RWPE1 (cell line): ENCODE data around the gene PLEKHA7.

Experiments used
- CTCF ChIA-PET: fragments of 350-600 bp; sonication (Branson Sonifier 250); formaldehyde crosslinking; extraction: SDS; loops from one replicate; lab custom pipeline; 2021; lab: Yijun Ruan, JAX
- POLR2A ChIA-PET: fragments of 400-600 bp; formaldehyde crosslinking; extraction: SDS; loops from one replicate; lab custom pipeline; 2020; ENCODE audit warnings: antibody characterized with exemption; ENCODE audit not compliant: low non-redundant PET; lab: Yijun Ruan, JAX
- DNase-seq: peaks from one replicate; pipeline ENCODE4 v3.0.0; 2012; ENCODE audit warnings: low spot score
- H3K27ac ChIP-seq: fragments of 450-650 bp; 2 replicates; pipeline ENCODE4 v1.5.1; 2017
- TF ChIP-seq, protein P1 (sequence below): fragments of 450-650 bp; conservative IDR thresholded peaks from 2 replicates; pipeline ENCODE4 v1.5.1; 2017; ENCODE audit warnings: low read depth, mild to moderate bottlenecking

Gene PLEKHA7

DNA sequence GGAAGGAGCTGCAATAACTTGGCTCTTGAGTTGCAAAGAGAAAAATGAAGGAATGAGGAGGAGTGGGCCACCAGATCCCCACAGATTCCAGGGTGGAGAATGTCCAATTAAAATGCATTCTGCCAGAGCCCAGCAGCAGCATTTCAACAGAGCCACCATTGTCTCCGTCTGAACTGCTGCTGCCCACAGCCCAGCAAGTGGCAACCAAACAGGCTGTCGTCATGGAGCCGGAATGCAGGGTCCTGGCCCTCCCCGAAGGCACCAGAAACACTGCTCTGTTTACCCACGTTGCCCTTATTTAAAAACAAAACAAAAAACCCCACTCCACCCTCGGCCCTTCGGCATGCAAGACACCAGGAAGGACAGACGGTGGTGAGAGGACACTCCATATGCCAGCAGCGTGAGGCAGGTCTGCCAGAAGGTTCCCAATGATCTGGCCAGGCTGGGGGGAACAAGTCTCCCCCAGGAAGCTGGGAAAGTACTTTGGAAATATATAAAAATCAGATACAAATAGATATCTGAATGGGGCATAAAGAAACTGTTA is 32.5 kb downstream of the PLEKHA7 start:
- TF ChIP-seq, protein P1, sequence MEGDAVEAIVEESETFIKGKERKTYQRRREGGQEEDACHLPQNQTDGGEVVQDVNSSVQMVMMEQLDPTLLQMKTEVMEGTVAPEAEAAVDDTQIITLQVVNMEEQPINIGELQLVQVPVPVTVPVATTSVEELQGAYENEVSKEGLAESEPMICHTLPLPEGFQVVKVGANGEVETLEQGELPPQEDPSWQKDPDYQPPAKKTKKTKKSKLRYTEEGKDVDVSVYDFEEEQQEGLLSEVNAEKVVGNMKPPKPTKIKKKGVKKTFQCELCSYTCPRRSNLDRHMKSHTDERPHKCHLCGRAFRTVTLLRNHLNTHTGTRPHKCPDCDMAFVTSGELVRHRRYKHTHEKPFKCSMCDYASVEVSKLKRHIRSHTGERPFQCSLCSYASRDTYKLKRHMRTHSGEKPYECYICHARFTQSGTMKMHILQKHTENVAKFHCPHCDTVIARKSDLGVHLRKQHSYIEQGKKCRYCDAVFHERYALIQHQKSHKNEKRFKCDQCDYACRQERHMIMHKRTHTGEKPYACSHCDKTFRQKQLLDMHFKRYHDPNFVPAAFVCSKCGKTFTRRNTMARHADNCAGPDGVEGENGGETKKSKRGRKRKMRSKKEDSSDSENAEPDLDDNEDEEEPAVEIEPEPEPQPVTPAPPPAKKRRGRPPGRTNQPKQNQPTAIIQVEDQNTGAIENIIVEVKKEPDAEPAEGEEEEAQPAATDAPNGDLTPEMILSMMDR: no peak
- no peak overlapping the region for H3K27ac ChIP-seq
- ChIA-PET CTCF (no interaction called here), POLR2A (no interaction called here)
- no peak for DNase-seq

DNA sequence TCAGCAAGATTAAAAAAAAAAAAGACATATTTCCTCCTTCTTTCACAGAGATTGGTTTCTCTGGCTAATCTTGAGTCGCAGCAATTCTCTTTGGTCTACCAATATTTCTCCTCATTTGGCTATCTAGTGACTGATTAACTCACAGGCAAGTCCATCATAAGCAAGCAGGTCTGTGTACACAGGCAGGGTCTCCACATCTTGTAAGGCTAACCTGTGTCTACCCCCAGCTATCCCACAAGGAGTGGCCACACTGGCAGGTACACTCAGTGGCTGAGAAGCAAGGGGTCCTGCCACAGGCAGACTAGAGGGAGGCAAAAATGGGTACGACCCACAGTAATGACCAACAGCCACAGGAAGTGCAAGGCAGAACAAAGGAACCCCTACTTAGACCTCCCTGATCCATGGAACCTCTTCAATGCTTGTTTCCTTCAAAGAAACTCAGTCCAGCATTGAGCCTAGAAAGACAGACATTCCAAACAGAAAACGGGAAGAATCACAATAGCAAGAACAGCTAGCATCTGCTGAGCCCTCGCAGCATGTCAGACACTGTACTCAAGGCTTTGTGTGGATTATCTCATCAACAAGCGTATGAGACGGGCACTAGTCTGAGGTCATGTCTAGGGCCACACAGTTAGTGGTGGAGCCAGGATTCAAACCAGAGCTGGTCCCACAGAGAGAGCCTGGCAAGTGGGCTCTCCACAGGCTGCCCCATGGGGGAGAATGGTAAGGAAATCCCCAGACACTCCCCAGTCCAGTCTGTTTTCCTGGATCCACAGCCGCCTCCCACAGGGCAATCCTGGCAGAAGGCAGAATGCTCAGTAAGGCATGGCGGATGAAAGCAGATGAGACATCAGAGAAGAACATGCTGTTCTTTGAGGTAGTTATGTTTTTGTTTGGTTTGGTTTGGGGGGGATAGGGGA is 34.3 kb downstream of the PLEKHA7 start:
- H3K27ac ChIP-seq: no peak overlapping the region
- ChIA-PET CTCF (no interaction called here), POLR2A (interaction anchor here (0.8 kb wide), 1 partner anchor 228 kb away, joined by 4 read pairs; the partner anchor contains the start of gene PIK3C2A)
- TF ChIP-seq, protein P1: no peak
- DNase-seq: no peak

DNA sequence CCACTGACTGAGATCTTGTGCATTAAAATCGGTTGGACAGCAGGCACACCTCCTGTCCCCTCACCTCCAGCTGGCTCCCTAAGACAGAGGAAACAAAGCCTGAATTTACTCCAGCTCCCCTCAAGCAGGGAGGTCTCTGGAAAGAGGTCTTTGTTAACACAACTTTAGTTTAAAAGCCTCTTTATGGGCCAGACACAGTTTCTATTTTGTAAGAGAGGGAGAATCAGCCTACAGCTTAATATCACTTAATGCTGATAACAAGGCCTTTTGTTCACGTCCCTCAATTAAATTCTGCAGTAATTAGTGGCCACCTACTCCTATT is 36.3 kb downstream of the PLEKHA7 start:
- CTCF ChIA-PET: no interaction called here
- DNase-seq: no peak

DNA sequence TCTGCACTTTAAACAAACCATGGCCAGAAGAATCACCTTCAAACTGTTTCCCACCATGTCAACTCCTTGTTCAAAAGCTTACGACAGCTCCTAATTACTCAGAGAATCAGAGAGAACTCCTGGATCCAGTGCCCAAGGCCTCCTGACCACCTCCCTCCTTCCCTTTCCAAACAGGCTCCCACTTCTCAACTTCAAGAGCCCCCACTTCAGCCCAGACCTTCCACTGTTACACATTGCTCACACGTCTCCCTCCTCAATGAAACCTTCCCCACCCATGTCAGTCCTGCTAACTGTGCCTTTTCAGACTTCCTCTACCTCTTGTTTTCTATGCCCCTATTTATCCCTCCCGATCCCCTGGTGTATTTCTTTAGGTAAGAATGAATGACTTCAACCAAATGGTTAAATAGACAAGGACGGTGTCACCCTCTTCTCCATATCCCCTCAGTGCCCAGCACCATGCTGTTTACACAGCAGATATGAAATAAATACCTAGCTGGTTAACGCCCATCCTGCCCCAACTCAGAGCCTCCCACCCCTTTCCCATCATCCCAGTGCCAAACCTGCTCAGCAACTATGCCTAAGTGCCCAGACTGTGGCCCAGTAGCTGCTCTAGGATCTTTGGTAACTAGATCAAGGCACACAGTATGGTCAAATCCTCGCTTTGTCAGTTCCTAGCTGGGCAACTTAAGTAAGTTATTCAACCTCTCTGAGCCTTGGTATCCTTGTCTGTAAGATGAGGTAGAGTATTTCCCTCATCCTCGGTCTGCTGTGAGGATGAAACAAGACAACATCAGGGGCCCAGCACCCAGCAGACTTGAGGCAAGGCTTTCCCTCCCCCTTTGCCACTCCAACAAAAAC is 36.8 kb downstream of the PLEKHA7 start:
- TF ChIP-seq, protein P1: no peak
- ChIA-PET CTCF (no interaction called here), POLR2A (no interaction called here)
- no peak overlapping the region for H3K27ac ChIP-seq
- DNase-seq: no peak

More for the DNA sequence above, 36.3 kb downstream of the PLEKHA7 start:
- TF ChIP-seq, protein P1: no peak
- POLR2A ChIA-PET: no interaction called here
- H3K27ac ChIP-seq: no peak overlapping the region

DNA sequence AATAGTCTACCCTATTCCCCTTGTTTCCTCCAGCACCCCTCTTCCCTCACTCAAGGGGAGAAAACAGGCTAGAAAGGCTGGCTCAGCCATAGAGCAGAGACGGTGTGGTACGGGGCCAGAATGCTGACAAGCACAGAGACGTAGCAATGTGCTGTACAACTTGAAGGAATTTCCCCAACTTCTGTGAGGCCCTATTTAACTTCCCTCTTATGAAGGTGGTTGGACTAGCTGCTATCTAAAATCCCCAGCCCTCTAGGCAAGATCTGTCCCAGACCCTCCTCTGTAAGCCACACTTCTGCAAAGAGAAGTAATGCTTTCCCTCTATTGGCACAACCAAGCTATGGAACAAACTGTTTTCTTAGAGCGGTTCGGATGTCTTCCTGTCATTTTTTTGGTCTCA is 37.8 kb downstream of the PLEKHA7 start:
- ChIA-PET CTCF (no interaction called here), POLR2A (no interaction called here)
- TF ChIP-seq, protein P1: no peak
- H3K27ac ChIP-seq: no peak overlapping the region
- no peak for DNase-seq

DNA sequence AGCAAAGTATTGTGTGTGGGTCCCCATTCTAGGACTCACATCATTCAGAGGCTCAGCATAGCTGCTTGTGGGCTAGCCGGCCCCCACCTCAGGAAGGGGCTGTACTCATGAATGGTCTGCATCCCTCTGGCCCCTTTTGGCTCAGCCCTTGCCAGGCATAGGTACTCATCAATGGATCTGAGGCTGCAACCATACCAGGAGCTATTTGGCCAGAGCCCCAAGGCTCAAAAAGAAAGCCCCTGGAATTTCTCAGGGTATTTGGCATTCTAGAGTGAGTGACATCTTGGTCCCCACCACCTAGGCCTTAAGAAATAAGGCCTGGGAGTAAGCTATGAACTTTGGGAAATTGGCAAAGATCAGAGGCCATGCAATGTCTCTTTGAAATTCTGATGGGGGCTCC is 38.3 kb downstream of the PLEKHA7 start:
- TF ChIP-seq, protein P1: no peak
- no peak for DNase-seq
- POLR2A ChIA-PET: no interaction called here
- no peak overlapping the region for H3K27ac ChIP-seq
- CTCF ChIA-PET: no interaction called here
